Thymus (tissue), 11 donors: ENCODE results near the gene TUBGCP6. TPM values are rescaled to one million over a fixed set of nuclear protein-coding genes. Genes with fewer than 3 reads are reported as not detected.

Experiments
- DNase-seq, 9 donors: peaks; one replicate each; pipeline ENCODE4 v3.0.0-alpha.2; 2013; ENCODE audit warnings: low spot score in 9 of 9, low read depth in 6 of 9, missing footprints in 1 of 9
- H3K27ac ChIP-seq, 2 donors: one replicate each; pipeline ENCODE4 v1.5.1; 2013; ENCODE audit warnings: control low read depth in 1 of 2, low read depth in 1 of 2, low read length in 1 of 2, mild to moderate bottlenecking in 1 of 2, moderate library complexity in 1 of 2
- H3K27me3 ChIP-seq, 2 donors: one replicate each; pipeline ENCODE4 v1.5.1; 2013; ENCODE audit warnings: low read length in 1 of 2; ENCODE audit not compliant: control insufficient read depth in 2 of 2, insufficient read depth in 1 of 2
- H3K36me3 ChIP-seq, 2 donors: one replicate each; pipeline ENCODE4 v1.5.1; 2013; ENCODE audit warnings: low read length in 1 of 2, mild to moderate bottlenecking in 1 of 2, moderate library complexity in 1 of 2; ENCODE audit not compliant: control insufficient read depth in 2 of 2, insufficient read depth in 2 of 2
- H3K4me1 ChIP-seq, 2 donors: one replicate each; pipeline ENCODE4 v1.5.1; 2013; ENCODE audit warnings: low read length in 2 of 2; ENCODE audit not compliant: control insufficient read depth in 2 of 2, insufficient read depth in 2 of 2
- H3K4me3 ChIP-seq, 2 donors: one replicate each; pipeline ENCODE4 v1.5.1; 2013; ENCODE audit warnings: low read length in 2 of 2, control low read depth in 1 of 2, mild to moderate bottlenecking in 1 of 2
- H3K9me3 ChIP-seq, 2 donors: one replicate each; pipeline ENCODE4 v1.5.1; 2013; ENCODE audit warnings: low read length in 1 of 2, mild to moderate bottlenecking in 1 of 2; ENCODE audit not compliant: control insufficient read depth in 2 of 2, insufficient read depth in 1 of 2
- WGBS: extraction: QIAGEN DNeasy Blood & Tissue Kit; methylation state at CpG from one replicate; pipeline ENCODE4 v1.1.7; 2013; 5-methylcytosine and 5-hydroxymethylcytosine counted together
- polyA plus RNA-seq: library from polyadenylated mRNA; stranded (reverse); fragments of 200-250 nt; gene quantifications from one replicate; pipeline ENCODE4 v1.2.3, GENCODE V29; 2013
- total RNA-seq: library from RNA; stranded (reverse); fragments of 120-200 nt; gene quantifications from one replicate; pipeline ENCODE4 v1.2.4, GENCODE V29; 2013
- donor health status: healthy.

Gene TUBGCP6
- total and polyA plus RNA-seq, 2 donors, result 29.2 to 96.6 TPM

GRCh38 chr22:50184004-50184901 lies 60.6 kb downstream of the TUBGCP6 start:
- Histone ChIP-seq H3K27ac (no peak overlapping the region), H3K36me3 (peaks cover 0 to 4% of the 10 kb centered on the region in 2 donors), H3K9me3 (peaks cover 0 to 1% of the 10 kb centered on the region in 2 donors), H3K27me3 (peaks cover 13 to 33% of the 10 kb centered on the region in 2 donors), H3K4me1 (peaks cover 16 to 37% of the 10 kb centered on the region in 2 donors), H3K4me3 (no peak overlapping the region)
- 71% methylated on average over 32 of the region's 32 CpGs for WGBS
- DNase-seq, result no peak

- 95% methylated on average over 19 of the region's 19 CpGs for WGBS
- Histone ChIP-seq H3K27ac (no peak overlapping the region), H3K27me3 (peaks cover 16 to 42% of the 10 kb centered on the region in 2 donors), H3K4me3 (no peak overlapping the region), H3K9me3 (no peaks in the 10 kb centered on the region), H3K36me3 (peaks cover 0 to under 1% of the 10 kb centered on the region in 2 donors), H3K4me1 (peaks cover 15 to 28% of the 10 kb centered on the region in 2 donors)
- no peak for DNase-seq
Observed at GRCh38 chr22:50183141-50183971, 61.5 kb downstream of the TUBGCP6 start.

GRCh38 chr22:50182176-50183081 lies 62.4 kb downstream of the TUBGCP6 start:
- Histone ChIP-seq H3K4me3 (no peak overlapping the region), H3K27me3 (peaks cover 17 to 50% of the 10 kb centered on the region in 2 donors), H3K36me3 (no peaks in the 10 kb centered on the region), H3K9me3 (no peaks in the 10 kb centered on the region), H3K27ac (no peak overlapping the region), H3K4me1 (peaks cover 14 to 24% of the 10 kb centered on the region in 2 donors)
- no peak for DNase-seq
- WGBS, result 95% methylated on average over 31 of the region's 31 CpGs

GRCh38 chr22:50180727-50181521 lies 63.9 kb downstream of the TUBGCP6 start:
- no peak for DNase-seq
- H3K9me3 ChIP-seq, result no peaks in the 10 kb centered on the region
- H3K27ac ChIP-seq, result no peak overlapping the region
- no peak overlapping the region for H3K4me3 ChIP-seq
- WGBS, result 96% methylated on average over 27 of the region's 27 CpGs
- H3K27me3 ChIP-seq, result peaks cover 17 to 60% of the 10 kb centered on the region in 2 donors
- H3K4me1 ChIP-seq, result peaks cover 6 to 14% of the 10 kb centered on the region in 2 donors
- no peaks in the 10 kb centered on the region for H3K36me3 ChIP-seq

GRCh38 chr22:50179937-50180726 lies 64.7 kb downstream of the TUBGCP6 start:
- 58% methylated on average over 39 of the region's 39 CpGs for WGBS
- Histone ChIP-seq H3K27me3 (peaks cover 15 to 60% of the 10 kb centered on the region in 2 donors), H3K27ac (no peak overlapping the region), H3K4me3 (no peak overlapping the region), H3K9me3 (no peaks in the 10 kb centered on the region), H3K36me3 (no peaks in the 10 kb centered on the region), H3K4me1 (peaks cover 2 to 10% of the 10 kb centered on the region in 2 donors)
- no peak for DNase-seq

- H3K9me3 ChIP-seq, result no peaks in the 10 kb centered on the region
- peaks cover 6 to 59% of the 10 kb centered on the region in 2 donors for H3K27me3 ChIP-seq
- H3K36me3 ChIP-seq, result no peaks in the 10 kb centered on the region
- WGBS, result 92% methylated on average over 64 of the region's 64 CpGs
- H3K4me1 ChIP-seq, result peaks cover 0 to 5% of the 10 kb centered on the region in 2 donors
- H3K27ac ChIP-seq, result no peak overlapping the region
- H3K4me3 ChIP-seq, result no peak overlapping the region
- no peak for DNase-seq
Observed at GRCh38 chr22:50178871-50179869, 65.7 kb downstream of the TUBGCP6 start.

- Histone ChIP-seq H3K4me1 (peaks cover 0 to 11% of the 10 kb centered on the region in 2 donors), H3K36me3 (no peaks in the 10 kb centered on the region), H3K9me3 (no peaks in the 10 kb centered on the region), H3K27ac (no peak overlapping the region), H3K4me3 (no peak overlapping the region), H3K27me3 (peaks cover 5 to 59% of the 10 kb centered on the region in 2 donors)
- no peak for DNase-seq
- 85% methylated on average over 22 of the region's 22 CpGs for WGBS
Observed at GRCh38 chr22:50178471-50178864, 66.4 kb downstream of the TUBGCP6 start.
